Measurements from ENCODE around the gene LYRM2. TPM values are rescaled to one million over a fixed set of nuclear protein-coding genes. Genes with fewer than 3 reads are reported as not detected.

The LYRM2 gene
- total RNA-seq, 4 donors from 2014 or later, result 8.1 to 19.5 (median 14.4) TPM

GRCh38 chr6:89660981-89661380 is 22.4 kb upstream of the LYRM2 start:
- DNase-seq (ENCODE audit: low spot score in 2 of 2), result no peak
- Histone ChIP-seq H3K4me1 (peaks cover 11% of the 10 kb centered on the region), H3K36me3 (peaks cover 89% of the 10 kb centered on the region), H3K9me3 (no peaks in the 10 kb centered on the region), H3K27ac (no peak overlapping the region), H3K4me3 (no peak overlapping the region), H3K27me3 (no peaks in the 10 kb centered on the region)
- WGBS, result 94% methylated on average over 4 of the region's 4 CpGs
- TF ChIP-seq EP300 (IDR thresholded peaks at IDR 0.05) (no peak), POLR2AphosphoS5 (IDR thresholded peaks at IDR 0.05) (no peak), POLR2A (IDR thresholded peaks at IDR 0.05) (no peak)
- TF ChIP-seq, protein P1, sequence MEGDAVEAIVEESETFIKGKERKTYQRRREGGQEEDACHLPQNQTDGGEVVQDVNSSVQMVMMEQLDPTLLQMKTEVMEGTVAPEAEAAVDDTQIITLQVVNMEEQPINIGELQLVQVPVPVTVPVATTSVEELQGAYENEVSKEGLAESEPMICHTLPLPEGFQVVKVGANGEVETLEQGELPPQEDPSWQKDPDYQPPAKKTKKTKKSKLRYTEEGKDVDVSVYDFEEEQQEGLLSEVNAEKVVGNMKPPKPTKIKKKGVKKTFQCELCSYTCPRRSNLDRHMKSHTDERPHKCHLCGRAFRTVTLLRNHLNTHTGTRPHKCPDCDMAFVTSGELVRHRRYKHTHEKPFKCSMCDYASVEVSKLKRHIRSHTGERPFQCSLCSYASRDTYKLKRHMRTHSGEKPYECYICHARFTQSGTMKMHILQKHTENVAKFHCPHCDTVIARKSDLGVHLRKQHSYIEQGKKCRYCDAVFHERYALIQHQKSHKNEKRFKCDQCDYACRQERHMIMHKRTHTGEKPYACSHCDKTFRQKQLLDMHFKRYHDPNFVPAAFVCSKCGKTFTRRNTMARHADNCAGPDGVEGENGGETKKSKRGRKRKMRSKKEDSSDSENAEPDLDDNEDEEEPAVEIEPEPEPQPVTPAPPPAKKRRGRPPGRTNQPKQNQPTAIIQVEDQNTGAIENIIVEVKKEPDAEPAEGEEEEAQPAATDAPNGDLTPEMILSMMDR (IDR thresholded peaks at IDR 0.05), result no peak

DNA sequence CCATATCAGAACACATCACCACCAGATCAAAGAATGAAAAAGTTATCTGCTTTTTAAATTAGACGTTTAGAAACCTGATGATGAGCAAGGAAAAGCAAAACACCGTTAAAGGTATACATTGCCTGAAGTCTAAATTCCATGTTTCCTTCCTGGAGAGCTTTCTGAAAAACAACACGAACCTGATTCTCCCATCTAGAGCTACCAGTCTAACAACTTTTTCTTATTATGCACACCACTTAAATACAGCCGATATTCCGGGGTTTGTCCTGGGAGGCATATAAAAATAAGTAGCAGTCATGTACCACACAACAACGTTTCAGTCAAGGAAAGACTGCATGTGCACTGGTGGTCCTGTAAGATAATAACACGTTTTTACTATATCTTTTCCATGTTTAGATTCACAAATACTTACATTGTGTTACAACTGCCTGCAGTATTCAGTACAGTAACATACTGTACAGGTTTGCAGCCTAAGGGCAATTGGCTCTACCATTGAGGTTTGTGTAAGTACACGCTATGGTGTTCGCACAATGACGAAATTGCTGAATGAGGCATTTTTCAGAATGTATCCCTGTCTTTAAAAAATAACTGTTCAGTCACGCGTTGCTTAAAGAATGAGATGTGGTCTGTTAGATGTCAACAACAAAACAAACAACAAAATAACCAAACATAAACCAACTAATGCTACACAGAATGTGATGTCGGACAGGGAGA is 19.1 kb upstream of the LYRM2 start:
- no peak for DNase-seq (ENCODE audit: low spot score in 2 of 2)

GRCh38 chr6:89655122-89655521 is 16.6 kb upstream of the LYRM2 start:
- no peaks in the 10 kb centered on the region for H3K9me3 ChIP-seq
- H3K27ac ChIP-seq, result no peak overlapping the region
- no peak for TF ChIP-seq EP300 (IDR thresholded peaks at IDR 0.05)
- TF ChIP-seq, protein P1 (IDR thresholded peaks at IDR 0.05), result no peak
- no peak for TF ChIP-seq POLR2A (IDR thresholded peaks at IDR 0.05)
- TF ChIP-seq POLR2AphosphoS5 (IDR thresholded peaks at IDR 0.05), result no peak
- H3K36me3 ChIP-seq, result peaks cover 88% of the 10 kb centered on the region
- H3K4me1 ChIP-seq, result peaks cover 11% of the 10 kb centered on the region
- no peak overlapping the region for H3K4me3 ChIP-seq
- no peaks in the 10 kb centered on the region for H3K27me3 ChIP-seq
- 97% methylated on average over 2 of the region's 2 CpGs for WGBS
- no peak for DNase-seq (ENCODE audit: low spot score in 2 of 2)

More for the DNA sequence above, 19.1 kb upstream of the LYRM2 start:
- Histone ChIP-seq H3K4me3 (no peak overlapping the region), H3K4me1 (peaks cover 11% of the 10 kb centered on the region), H3K36me3 (peaks cover 91% of the 10 kb centered on the region), H3K9me3 (no peaks in the 10 kb centered on the region), H3K27ac (no peak overlapping the region), H3K27me3 (no peaks in the 10 kb centered on the region)
- 60% methylated on average over 13 of the region's 13 CpGs for WGBS
- no peak for TF ChIP-seq EP300 (IDR thresholded peaks at IDR 0.05)
- TF ChIP-seq, protein P1 (IDR thresholded peaks at IDR 0.05), result no peak
- TF ChIP-seq POLR2A (IDR thresholded peaks at IDR 0.05), result no peak
- no peak for TF ChIP-seq POLR2AphosphoS5 (IDR thresholded peaks at IDR 0.05)

- Histone ChIP-seq H3K4me3 (no peak overlapping the region), H3K4me1 (no peaks in the 10 kb centered on the region), H3K9me3 (no peaks in the 10 kb centered on the region), H3K27me3 (no peaks in the 10 kb centered on the region), H3K36me3 (peaks cover 93% of the 10 kb centered on the region), H3K27ac (no peak overlapping the region)
- WGBS, result 88% methylated on average over 8 of the region's 8 CpGs
- TF ChIP-seq, protein P1 (IDR thresholded peaks at IDR 0.05), result no peak
- TF ChIP-seq POLR2AphosphoS5 (IDR thresholded peaks at IDR 0.05), result no peak
- TF ChIP-seq POLR2A (IDR thresholded peaks at IDR 0.05), result no peak
- TF ChIP-seq EP300 (IDR thresholded peaks at IDR 0.05), result no peak
- DNase-seq (ENCODE audit: low spot score in 2 of 2), result no peak
Observed at GRCh38 chr6:89650579-89650978, 12.0 kb upstream of the LYRM2 start.

DNA sequence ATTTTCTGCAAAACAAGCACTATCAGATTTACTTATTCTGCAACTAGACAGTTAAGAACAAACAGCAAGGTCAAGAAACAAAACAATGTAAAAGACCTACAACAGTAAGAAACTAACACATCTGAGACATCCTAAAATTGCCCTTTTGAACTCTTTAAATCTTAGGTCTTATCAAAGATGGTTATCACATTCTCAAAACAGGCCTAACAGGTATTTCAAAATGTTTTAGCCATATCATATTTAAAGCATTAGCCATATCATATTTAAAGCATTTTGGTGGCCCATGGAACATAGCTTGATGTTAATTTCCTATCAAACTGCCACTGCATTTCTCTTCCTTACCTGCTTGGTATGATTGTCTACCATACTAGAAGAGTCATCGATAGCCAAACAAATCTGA is 11.1 kb upstream of the LYRM2 start:
- whole genome bisulfite sequencing, result 100% methylated on average over 1 of the region's 1 CpG
- H3K36me3 ChIP-seq, result peaks cover 92% of the 10 kb centered on the region
- H3K4me3 ChIP-seq, result no peak overlapping the region
- DNase-seq (ENCODE audit: low spot score in 2 of 2), result no peak
- no peaks in the 10 kb centered on the region for H3K27me3 ChIP-seq
- TF ChIP-seq, protein P1 (IDR thresholded peaks at IDR 0.05), result no peak
- no peak for TF ChIP-seq POLR2AphosphoS5 (IDR thresholded peaks at IDR 0.05)
- TF ChIP-seq POLR2A (IDR thresholded peaks at IDR 0.05), result no peak
- TF ChIP-seq EP300 (IDR thresholded peaks at IDR 0.05), result no peak
- H3K27ac ChIP-seq, result no peak overlapping the region
- H3K4me1 ChIP-seq, result no peaks in the 10 kb centered on the region
- H3K9me3 ChIP-seq, result no peaks in the 10 kb centered on the region

Measured in suprapubic skin (tissue), 4 donors.